Measurements from ENCODE around the gene BPIFB2. TPM values are rescaled to one million over a fixed set of nuclear protein-coding genes. Genes with fewer than 3 reads are reported as not detected.

Gene BPIFB2
- total RNA-seq, 1 donor from 2014 or later = not detected

DNA sequence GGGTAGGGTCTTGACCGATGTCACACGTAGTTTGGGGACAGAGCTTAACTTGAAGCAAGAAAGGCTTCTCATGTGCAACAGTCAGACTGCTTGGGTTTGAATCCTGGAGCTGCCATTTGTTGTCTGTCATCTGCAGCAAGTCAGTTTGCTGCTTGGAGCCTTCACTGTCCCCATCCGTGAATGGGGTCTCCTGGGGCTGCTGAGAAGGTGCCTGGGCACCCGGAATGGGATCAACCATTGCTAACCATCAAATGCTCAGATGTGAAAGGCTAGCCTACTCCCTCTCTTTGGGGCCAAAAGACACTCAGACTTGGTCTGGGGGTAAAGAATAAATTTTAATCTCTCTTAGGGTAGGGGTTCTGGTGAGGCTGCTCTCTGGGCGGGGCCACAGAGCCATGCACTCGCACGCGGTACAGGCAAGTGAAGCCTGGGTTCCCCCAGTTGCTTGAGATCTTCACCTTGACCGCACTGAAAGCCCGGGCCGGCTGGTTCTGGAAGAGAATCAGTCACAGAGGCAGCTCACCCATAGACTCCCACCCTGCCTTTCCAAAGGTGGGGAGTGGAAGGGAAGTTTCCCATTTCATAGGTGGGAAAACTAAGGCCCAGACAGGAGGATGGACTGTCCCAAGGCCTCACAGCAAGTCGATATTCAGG is 23.9 kb upstream of the BPIFB2 start:
- intact Hi-C loops (cut with micrococcal nuclease) = no loop called here

DNA sequence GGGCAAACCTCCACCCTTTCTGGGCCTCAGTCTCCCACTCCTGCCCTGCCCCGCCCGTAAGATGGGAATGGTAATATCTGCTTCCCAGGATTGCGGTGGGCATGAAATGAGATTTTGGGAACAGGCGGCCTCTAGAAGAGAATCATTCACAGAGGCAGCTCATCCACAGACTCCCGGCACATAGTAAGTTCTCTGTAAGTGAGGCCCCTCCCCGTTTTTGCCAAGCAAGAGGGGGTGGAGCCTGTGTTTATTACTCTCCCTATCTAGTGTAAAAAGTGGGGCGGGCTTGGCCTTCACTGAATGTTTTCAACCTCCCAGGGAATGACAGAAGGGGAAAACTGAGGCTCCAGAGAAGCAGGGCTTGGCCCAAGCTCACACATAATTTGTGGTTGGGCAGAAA is 23.3 kb upstream of the BPIFB2 start:
- intact Hi-C loops (cut with micrococcal nuclease) = no loop called here

DNA sequence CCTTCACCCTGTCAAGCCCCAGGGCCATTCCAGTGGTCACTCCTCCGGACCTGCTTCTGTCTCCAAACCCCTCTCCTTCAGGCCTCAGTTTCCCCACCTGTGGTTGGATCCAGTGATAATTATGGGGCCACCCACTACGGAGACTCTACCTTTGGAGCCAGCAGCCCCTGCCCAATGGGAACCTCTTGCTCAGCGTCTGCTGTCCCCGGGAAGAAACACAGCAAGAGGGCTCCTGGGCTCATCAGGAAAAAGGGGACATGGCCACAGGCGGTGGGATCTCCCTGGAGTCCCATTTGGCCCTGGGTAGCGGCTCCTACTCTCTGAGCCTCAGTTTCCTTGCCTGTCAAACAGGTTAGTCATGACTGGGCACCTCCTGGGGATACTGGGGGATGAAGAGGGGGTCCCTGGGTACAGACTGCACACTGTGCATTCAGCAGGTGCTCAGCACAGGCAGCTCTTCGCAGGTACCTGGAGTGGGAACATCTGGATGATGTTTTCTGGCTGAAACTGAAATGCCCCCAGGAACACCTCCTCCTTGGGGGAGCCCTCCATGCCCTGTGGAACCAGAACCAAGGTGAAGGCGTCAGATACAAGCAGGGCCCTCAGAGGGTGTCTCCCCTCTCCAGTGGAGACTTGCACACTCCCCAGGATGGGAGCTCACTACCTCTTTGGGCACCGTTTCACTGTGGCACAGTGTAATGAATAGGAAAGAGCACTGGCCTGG is 22.7 kb upstream of the BPIFB2 start:
- intact Hi-C loops (cut with micrococcal nuclease) = no loop called here

DNA sequence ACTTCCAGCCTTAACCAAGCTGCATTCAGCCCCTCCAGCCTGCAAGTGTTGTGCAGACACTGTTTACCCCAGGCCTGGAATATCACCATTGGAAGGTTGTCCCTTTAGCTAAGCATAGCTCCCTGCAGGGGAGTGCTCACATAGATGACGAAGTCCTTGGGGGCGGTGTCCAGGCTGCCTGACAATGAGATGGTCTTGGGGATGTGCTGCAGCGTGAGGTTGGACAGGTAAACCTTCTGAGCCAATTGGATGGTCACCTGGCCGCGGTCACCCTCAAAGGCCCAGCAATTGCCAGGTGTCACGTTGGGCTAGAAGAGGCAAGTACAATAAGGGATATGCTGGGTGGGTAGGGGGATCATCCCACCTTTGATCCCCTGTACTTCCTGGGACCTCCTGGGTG is 21.9 kb upstream of the BPIFB2 start:
- intact Hi-C loops (cut with micrococcal nuclease) = no loop called here

DNA sequence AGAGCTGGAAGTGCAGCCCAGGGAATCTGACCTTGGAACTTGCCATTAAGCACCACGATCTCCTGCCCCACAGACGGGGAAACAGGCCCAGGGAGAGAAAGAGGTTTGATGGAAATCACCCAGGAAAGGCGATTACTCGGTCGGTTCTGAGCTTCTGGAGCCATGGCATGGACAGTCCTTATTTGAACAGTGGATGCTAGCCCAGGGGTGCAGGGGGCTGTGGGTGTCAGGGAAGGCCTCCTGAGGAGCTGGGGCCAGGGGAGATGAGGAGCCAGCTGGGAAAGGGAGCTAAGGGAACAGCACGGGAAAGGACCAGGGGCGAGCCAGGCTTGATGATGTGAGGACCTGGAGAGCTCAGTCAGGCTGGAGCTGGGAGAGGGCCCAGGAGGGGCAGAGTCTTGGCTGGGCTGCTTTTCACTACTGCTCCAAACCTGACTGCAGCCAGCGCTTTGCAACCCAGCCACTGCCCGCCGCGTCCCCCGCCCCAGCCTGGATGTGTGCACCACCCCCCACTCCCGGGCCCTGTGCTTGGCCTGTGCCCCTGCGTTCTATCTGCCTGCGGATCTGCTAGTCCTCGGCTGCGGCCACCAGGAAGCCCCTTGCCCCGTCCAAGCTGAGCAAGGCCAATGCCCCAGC is 21.1 kb upstream of the BPIFB2 start:
- intact Hi-C loops (cut with micrococcal nuclease) = no loop called here

DNA sequence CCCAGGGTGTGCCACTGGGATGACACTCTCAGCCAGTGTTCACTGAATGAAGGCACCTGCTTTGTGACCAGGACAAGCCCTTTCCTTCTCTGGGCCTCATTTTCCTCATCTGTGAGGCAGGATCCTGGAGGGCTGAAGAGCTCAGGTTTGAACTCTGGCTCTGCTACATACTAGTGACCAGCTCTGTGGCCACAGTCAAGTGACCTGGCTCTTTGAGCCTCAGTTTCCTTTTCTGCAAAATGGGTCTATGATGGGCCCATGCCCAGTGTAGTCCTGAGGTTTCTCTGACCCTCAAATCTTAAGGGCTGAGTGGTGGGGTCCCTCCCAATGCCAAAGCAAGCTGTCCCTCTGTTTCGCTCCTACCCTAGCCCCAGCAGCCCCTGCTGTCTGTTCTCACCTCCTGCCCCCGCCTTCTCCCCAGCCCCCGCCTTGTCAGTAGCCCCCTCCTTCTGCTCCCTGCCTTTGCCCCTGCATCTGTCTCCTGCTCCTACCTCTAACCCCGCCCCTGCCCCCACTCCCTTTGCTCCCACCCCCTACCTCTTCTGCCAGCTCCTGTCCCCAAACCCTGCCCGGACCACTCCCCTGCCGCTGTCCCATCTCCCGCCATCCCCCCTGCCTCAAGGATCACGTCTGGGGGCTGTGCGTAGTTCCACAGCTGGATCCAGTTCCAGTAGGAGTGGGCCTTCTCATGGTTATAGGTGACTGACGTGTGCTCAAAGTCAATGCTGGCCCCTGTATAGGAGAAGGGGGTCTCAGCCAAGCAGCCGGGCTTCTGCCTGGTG is 20.3 kb upstream of the BPIFB2 start:
- intact Hi-C loops (cut with micrococcal nuclease) = no loop called here

DNA sequence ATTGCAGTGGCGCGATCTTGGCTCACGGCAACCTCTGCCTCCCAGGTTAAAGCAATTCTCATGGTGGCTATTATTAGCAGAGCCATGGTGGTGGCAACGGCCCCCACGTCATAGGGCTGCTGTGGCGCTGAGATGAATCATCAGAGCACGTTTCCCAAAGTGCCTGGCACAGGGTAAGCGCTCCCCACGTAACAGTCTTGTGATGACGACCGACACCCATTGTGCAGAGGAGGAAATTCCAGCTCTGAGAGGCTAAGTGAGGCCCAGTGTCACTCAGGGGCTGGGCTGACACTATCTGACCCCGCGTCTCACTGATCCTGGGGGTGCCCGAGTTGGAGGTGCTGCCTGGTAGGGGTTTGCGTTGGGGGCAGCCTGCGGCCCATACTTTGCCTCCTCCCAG is 19.5 kb upstream of the BPIFB2 start:
- intact Hi-C loops (cut with micrococcal nuclease) = no loop called here

DNA sequence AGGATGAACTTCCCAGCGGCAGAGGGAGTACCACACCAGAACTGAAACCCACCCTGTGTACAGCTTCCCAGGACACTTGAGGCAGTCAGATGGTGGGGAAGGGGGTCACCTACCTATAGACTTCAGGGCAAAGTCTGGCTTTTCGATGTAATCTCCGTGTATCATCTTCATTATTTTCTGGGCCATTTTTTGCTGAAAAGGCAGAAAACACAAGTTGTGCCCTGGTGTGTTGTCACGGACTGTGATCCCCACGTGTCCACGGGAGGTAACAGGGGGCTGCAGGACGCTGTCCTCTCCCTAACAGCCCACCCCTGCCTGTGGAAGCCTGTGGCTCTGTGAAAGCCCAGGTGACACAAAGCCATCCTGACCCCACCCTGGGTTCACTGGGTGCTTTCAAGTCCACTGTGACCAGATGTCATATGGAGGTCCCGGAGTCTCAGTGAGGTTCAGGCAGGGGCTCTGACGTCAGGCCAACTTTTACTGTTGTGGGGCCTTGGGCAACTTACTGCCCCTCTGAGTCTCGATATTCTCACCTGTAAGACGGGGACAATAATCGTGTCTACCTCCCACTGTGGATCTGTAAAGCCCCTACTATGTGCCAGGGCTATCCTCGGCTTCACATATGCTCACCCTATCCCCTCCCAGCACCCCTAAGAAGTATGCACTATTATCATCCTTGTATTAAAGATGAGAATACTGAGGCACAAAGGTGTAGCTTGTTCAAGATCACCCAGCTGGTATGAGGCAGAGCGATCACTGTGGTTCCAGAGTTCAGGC is 17.8 kb upstream of the BPIFB2 start:
- intact Hi-C loops (cut with micrococcal nuclease) = no loop called here

DNA sequence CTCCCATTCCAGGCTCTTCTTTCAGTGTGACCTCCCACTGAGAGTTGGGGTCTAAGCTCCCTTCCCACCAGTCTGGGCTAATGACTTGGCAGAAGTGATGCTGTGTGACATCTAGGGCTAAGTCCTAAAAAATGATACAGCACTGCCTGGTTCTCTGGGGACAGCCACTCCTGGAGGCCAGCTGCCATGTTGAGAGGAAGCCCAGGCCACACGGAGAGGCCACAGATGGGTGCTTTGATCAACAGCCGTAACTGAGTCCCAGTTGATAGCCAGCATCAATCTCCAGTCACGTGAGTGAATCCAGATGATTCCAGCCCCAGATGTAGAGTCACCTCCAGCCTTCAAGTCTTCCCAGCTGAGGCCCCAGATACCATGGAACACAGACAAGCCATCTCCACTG is 17.1 kb upstream of the BPIFB2 start:
- intact Hi-C loops (cut with micrococcal nuclease) = no loop called here

DNA sequence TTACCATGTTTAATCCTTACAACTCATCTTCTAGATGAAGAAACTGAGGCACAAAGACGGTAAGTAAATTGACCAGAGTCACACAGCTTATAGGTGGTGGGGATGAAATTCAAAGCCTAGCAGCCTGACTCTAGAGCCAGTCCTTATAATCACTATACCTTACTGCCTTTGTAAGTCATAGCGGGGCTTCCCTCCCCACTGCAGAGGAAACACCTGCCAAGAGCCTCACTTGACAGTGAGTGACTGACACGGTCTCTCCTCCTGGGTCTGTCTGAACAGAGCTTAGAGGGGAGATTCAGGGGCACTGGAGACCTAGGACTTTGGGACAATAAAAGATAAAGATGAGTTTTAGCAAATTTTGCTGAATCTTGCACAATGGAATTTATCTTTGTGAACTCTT is 16.1 kb upstream of the BPIFB2 start:
- intact Hi-C loops (cut with micrococcal nuclease) = no loop called here

DNA sequence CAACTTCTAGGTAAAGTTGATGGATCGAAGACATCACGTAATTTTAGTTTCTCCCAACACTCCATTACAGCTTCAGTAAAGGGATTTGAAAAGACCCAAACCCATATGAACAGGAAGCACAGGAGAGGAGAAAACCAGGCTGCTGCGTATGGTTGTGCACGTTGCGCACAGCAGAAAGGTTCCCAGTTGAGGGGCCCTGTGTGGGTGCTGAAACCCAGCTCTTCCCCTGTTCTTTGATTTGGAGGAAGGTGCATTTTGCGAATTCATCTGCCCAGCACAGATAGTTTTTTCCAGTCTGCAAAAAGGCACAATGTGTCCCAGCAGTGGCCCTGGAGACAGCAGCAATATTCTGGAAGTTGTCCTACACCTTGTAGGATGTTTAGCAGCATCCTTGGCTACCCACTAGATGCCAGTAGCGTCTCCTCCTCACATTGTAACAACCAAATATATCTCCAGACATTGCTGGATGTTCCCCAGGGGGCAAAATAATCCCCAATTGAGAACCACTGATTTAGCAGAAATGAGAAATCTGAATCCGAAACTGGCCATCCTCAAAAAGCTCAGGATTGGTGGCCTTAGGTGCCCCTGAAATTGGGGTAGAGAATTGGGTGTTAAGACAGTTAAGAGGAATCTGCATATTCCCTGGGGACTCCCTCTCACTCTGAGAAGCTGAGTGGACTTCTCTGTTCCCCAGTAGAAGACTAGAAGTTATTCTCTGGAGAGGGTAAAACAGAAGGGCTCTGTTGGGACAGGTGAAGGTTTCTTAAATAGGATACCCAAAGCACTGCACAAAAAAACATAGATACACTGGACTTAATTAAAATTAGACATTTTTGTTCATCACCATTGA is 15.5 kb upstream of the BPIFB2 start:
- intact Hi-C loops (cut with micrococcal nuclease) = no loop called here

DNA sequence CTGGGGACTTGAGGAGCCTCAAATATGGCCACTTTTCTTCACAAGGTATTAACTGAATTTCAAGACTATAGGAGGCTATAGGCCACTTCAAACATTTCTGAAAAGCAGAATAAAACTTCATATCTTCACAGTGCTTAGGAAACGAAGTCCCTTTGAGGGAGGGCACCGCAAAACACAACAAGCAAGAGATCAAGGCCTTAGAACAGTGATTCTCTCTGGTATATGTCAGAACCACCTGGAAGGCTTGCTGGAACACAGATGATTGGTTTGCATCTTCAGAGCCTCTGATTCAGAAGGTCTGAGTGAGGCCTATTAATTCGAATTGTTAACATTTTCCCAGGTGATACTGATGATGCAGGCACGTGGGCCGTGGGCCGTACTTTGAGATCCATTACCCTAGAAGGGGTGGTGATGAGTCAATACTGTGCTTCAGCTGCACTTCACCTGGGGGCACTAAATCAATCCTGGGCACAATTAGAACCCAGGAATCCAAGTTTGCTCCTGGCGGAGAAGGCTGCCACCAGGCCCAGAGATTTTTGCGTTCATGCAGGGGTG is 13.9 kb upstream of the BPIFB2 start:
- intact Hi-C loops (cut with micrococcal nuclease) = no loop called here

DNA sequence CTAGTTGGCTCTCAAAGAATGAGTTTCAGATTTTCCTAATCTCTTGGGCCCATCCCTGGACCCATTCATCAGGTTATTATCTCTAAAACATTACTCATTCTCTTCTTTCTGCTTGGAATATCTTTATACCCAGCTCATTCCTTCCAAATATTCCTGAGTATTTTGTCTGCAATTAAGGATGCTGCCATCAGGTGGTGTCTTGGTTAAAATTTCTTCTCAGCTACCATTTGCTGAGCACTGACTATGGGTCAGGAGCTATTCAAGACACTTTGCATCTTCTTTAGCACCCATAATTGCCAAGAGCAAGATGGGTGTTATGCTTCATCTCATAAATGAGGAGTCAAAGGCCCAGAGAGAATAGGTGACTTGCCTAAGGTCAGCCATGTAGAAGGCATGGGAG is 11.7 kb upstream of the BPIFB2 start:
- intact Hi-C loops (cut with micrococcal nuclease) = no loop called here

DNA sequence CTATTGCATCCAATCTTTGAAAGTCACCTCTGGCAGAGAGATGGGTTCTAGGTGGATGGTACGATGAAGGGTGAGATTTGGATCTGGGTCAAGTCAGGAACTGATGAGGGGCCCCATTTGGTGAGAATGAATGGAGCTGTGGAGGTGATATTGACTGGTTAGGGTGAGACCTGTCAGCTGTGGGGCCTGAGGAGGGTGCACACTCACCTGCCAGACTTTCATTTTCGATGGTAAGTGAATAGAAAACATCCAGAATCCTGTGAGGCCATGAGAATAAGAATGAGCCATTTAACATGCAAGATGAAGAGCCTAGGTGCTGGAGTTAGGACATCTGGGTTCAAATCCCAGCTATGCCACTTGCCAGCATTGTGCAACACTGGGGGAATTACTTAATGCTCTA is 10.1 kb upstream of the BPIFB2 start:
- intact Hi-C loops (cut with micrococcal nuclease) = no loop called here

DNA sequence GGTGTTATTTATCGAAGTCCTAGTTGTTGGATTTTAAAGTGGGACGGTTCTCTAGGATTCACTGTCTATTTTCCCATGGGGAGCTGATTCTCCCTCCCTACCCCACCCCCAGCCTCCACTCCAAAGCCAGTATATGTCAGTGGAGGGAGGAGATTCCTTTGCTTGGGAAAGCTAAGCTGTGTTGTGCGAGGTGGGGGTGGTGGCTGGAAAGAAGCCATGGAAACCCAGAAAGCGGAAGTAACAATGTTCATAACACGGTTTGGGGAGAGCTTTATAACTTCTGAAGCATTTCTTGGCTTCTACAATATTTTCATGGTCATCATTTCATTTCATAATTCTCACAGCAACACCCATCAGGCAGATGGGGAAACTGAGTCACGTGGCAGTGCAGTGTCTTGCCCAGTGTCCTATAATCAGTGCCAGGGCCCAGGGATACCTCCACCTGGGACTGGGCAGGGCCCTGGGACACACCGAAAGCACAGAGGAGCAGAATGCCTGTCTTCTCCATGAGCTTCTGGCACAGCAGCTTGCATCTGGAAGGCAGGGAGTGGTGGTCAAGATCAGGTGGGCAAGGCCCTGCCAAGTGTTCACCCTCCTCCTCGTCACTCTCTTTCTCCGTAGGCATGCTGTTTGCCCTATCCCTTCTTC is 7.8 kb upstream of the BPIFB2 start:
- intact Hi-C loops (cut with micrococcal nuclease) = no loop called here

DNA sequence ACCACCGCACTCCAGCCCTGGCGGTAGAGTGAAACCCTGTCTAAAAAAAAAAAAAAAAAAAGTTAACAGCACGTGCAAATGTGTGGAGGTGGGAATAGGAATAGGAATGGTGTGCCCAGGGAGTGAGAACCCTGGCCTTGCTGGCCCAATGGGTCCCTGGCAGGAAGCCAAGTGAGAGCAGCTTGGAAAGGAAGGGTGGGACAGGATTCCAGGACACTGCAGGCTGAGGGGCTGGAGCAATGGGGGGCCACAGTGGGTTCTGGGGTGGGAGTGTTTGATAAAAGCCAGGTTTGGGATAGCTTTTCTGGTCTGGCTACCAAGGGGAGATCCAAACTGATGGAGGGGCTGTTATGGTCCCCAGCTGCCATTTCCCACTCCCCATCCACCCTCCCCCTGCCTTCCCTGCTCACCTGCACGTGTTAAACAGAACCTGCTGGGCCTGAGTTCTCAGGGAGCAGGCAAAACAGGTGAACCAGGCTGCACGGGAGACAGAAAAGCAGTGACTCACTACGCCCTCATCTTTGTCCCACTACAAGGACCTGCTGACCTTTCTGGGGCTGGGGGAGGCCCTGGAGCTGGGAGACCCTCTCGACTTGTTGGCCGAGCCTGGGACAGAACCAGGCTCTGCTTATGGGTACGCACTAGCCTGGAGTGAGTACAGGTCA is 6.6 kb upstream of the BPIFB2 start:
- intact Hi-C loops (cut with micrococcal nuclease) = no loop called here

DNA sequence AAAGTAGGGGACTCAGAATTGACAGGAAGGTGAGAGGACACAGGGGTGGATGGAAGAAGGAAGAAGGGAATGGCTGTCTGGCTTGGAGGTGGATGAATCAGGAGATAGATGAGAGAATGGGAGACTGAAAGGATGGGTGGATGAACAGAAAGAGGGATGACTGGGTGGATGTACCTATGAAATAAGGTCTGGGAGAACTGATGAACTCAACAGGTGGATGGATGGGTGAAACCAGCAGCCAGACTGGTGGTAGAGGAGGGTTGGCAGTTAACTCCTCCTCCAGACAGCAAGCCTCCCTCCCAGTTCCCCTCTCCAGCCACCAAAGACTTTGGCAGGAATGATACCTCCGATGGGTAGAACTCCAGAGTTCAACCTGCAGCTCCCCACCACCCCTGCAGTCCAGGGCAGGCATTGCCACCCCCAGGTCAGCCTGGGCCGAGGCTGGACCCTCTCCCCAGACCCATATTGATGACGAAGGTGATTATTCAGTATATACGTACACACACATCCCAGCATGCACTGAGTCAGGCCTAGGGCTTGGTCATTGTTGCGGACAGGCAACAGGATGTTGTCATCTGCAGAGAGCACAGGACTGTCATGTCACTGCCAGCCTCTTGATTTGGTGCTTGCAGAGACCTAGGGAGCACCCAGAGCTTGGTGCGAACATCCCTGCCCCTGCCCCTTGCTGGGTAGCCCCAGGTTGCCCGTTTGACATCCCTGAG is 5.3 kb upstream of the BPIFB2 start:
- intact Hi-C loops (cut with micrococcal nuclease) = no loop called here

DNA sequence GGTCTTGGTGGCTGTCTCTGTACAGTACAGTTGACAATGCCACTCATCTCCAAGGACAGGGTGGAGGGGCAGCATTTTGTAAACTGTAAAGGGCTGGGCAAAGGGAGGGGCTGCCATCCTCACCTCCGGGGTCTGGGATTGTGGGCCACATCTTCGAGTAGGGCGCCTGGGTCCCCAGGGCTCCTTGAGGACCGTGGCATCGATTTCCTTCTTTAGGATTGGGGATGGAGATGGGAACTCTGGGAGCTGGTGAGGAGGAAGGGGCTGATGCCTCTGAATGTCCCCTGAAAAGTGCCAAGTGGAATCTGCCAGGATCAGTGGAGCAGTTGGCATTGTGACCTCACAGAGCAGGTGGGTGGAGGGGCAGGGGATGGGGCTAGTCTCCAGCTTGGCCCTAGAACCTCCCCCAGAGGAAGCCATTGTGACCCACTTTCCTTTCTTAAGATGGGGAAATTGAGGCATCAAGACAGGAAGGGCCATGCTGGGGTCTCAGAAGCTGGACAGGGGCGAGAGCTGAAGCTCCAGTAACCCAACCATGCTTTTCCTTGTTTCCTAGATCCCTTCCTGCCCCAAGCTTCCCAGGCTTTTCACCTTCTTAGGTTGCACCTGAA is 3.3 kb upstream of the BPIFB2 start, which contains the start of gene SUN5:
TSS of gene SUN5 (minus strand) at position 293 of the 611 bp plus-strand sequence. CDS start at position 200, 93 bp downstream.
- intact Hi-C loops (cut with micrococcal nuclease) = no loop called here
